ENCODE data around the gene GPR32. TPM values are rescaled to one million over a fixed set of nuclear protein-coding genes. Genes with fewer than 3 reads are reported as not detected.

Gene GPR32
- total and polyA plus RNA-seq, 2 of the 8 experiments (the other 6 are each of a cell fraction or from before 2014, with no cell fraction given) = not detected

DNA sequence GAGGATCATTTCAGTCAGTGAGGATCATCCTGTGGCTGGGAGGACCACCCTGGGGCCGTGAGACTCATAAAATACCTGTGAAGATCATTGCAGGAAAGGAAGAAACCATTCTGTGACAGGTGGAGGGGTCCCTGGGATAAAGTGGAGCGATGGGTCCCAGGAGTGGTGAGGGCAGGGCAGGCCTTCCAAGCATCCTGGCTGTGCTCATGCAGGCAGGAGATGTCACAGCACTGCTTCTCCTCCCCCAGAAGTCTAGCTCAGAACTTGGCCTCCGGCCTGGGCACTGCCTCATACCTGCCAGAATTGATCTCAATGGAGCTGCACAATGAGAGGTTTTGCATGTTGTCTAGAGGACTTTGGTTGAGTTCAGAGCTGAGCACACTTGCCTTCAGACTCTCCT is 42.2 kb downstream of the GPR32 start:
- no peaks in the 10 kb centered on the region for H3K79me1 ChIP-seq (ENCODE audit: low read depth, low read length)
- POLR2A ChIA-PET (ENCODE audit: partially characterized antibody) = interaction anchor here (0.6 to 14.4 kb wide), 2 partner anchors 14 to 41 kb away, joined by 3 to 275 read pairs; no protein-coding TSS in a partner anchor
- no peak overlapping the region for H4K5ac ChIP-seq (ENCODE audit: insufficient read length, low read depth, low read length)
- no peak overlapping the region for H2BK12ac ChIP-seq (ENCODE audit: low read depth, low read length)
- CTCF ChIA-PET (ENCODE audit: partially characterized antibody) = no interaction called here
- no peak overlapping the region for H2BK20ac ChIP-seq (ENCODE audit: low read length)
- H4K8ac ChIP-seq (ENCODE audit: extremely low read depth, insufficient read depth, low read length) = no peak overlapping the region
- no peak overlapping the region for H3K23ac ChIP-seq (ENCODE audit: insufficient read length)
- no peak for DNase-seq (ENCODE audit: low read depth in 1 of 2, low spot score in 2 of 2)
- no peak overlapping the region for H3K4ac ChIP-seq (replicated peaks; ENCODE audit: insufficient read length, low read depth, low read length)
- no peak overlapping the region for H3K14ac ChIP-seq (ENCODE audit: insufficient read length)
- H3K27ac ChIP-seq (ENCODE audit: low read depth, low read length) = no peak overlapping the region
- no peak overlapping the region for H3K4me2 ChIP-seq (ENCODE audit: insufficient read depth in 1 of 2, low read depth in 2 of 2, low read length in 2 of 2)
- no peaks in the 10 kb centered on the region for H3K9me3 ChIP-seq (ENCODE audit: insufficient read depth in 2 of 2, low read depth in 1 of 2, low read length in 1 of 2)
- no peak overlapping the region for H3K9ac ChIP-seq (replicated peaks in 1 of 4; ENCODE audit: extremely low read depth in 1 of 4, low read depth in 3 of 4, low read length in 3 of 4)
- H2AK5ac ChIP-seq (ENCODE audit: low read depth, low read length) = no peak overlapping the region
- H3K56ac ChIP-seq (replicated peaks; ENCODE audit: insufficient read length, low read depth, low read length) = no peak overlapping the region
- WGBS, 2 experiments (ENCODE audit: extremely low coverage in 1 of 2, insufficient coverage in 1 of 2, insufficient read length in 1 of 2, insufficient replicate concordance in 2 of 2, low coverage in 1 of 2, low lambda C conversion rate in 2 of 2, missing lambda C conversion rate in 1 of 2) = 87% methylated on average over 3 of the region's 3 CpGs; no CpG with 5 or more reads in 1 of the 2 experiments
- no peaks in the 10 kb centered on the region for H3K79me2 ChIP-seq (ENCODE audit: control insufficient read depth in 1 of 2, insufficient read depth in 2 of 2, low read length in 2 of 2)
- peaks cover 0 to 6% (median 3%) of the 10 kb centered on the region in 4 experiments; a peak in 3 of 7 replicates for H3K27me3 ChIP-seq (replicated peaks in 1 of 4; ENCODE audit: control insufficient read depth in 3 of 4, extremely low read depth in 1 of 4, insufficient read depth in 3 of 4, low read length in 3 of 4)
- H2AFZ ChIP-seq (ENCODE audit: low read length) = no peak overlapping the region
- no peak overlapping the region for H3K18ac ChIP-seq (ENCODE audit: extremely low read depth, low read length)
- no peak for TF ChIP-seq TAF7 (optimal IDR thresholded peaks at IDR 0.05; ENCODE audit: borderline replicate concordance, low read depth, low read length)
- TF ChIP-seq EP300 (IDR thresholded peaks at IDR 0.05; ENCODE audit: borderline replicate concordance in 1 of 2, low read depth in 2 of 2, low read length in 2 of 2) = no peak
- no peak for TF ChIP-seq SAP30 (IDR thresholded peaks at IDR 0.05; ENCODE audit: insufficient read depth, insufficient replicate concordance, low read length)
- no peak for TF ChIP-seq SIN3A (conservative IDR thresholded peaks at IDR 0.05 in 1 of 2, IDR thresholded peaks at IDR 0.05 in 1 of 2; ENCODE audit: low read depth in 1 of 2, low read length in 2 of 2)
- TF ChIP-seq BRCA1 (IDR thresholded peaks at IDR 0.05; ENCODE audit: low read depth, low read length) = no peak
- H3K36me3 ChIP-seq (ENCODE audit: control insufficient read depth in 2 of 4, insufficient read depth in 4 of 4, low read length in 3 of 4) = no peaks in the 10 kb centered on the region
- FAIRE-seq = no peak
- H3K23me2 ChIP-seq (ENCODE audit: low read depth, low read length) = peaks cover 17% of the 10 kb centered on the region; the same call in 1 of the 2 replicates
- no peak overlapping the region for H4K91ac ChIP-seq (replicated peaks; ENCODE audit: insufficient read length, low read length)
- H3K4me3 ChIP-seq (ENCODE audit: extremely low read depth in 1 of 4, insufficient read depth in 2 of 4, low read depth in 3 of 4, low read length in 4 of 4) = no peak overlapping the region
- H2BK120ac ChIP-seq (replicated peaks; ENCODE audit: low read depth, low read length) = no peak overlapping the region
- peaks cover 0 to 4% (median 1%) of the 10 kb centered on the region in 4 experiments; a peak in 2 of 7 replicates for H3K4me1 ChIP-seq (replicated peaks in 1 of 4; ENCODE audit: control insufficient read depth in 3 of 4, insufficient read depth in 4 of 4, low read length in 3 of 4)
- no peak overlapping the region for H2BK5ac ChIP-seq (ENCODE audit: low read depth, low read length)
- H4K20me1 ChIP-seq (replicated peaks in 1 of 2; ENCODE audit: control insufficient read depth in 1 of 2, insufficient read depth in 2 of 2, low read length in 2 of 2) = no peaks in the 10 kb centered on the region
- H2BK15ac ChIP-seq (ENCODE audit: low read length) = no peak overlapping the region
